Chondrocyte (in vitro differentiated cells): ENCODE results near the gene CD44. TPM values are rescaled to one million over a fixed set of nuclear protein-coding genes. Genes with fewer than 3 reads are reported as not detected.

ENCODE experiments used
- DNase-seq: peaks from one replicate; pipeline ENCODE4 v3.0.0; 2021; ENCODE audit warnings: mixed read lengths, low spot score
- H3K27ac Mint-ChIP-seq: one replicate; pipeline ENCODE4 v1.8.0; 2021; ENCODE audit warnings: mild to moderate bottlenecking, moderate library complexity, mixed read lengths; ENCODE audit not compliant: unreplicated experiment
- H3K27me3 Mint-ChIP-seq: 2 replicates; pipeline ENCODE4 v1.8.0; 2021; ENCODE audit warnings: low read depth, mixed read lengths
- H3K36me3 Mint-ChIP-seq: 2 replicates; pipeline ENCODE4 v1.8.0; 2021; ENCODE audit warnings: low read depth, mixed read lengths
- H3K4me1 Mint-ChIP-seq: 2 replicates; pipeline ENCODE4 v1.8.0; 2021; ENCODE audit warnings: low read depth, mild to moderate bottlenecking, mixed read lengths
- H3K4me3 Mint-ChIP-seq: one replicate; pipeline ENCODE4 v1.8.0; 2021; ENCODE audit warnings: mild to moderate bottlenecking, moderate library complexity, mixed read lengths; ENCODE audit not compliant: unreplicated experiment
- H3K9me3 Mint-ChIP-seq: 2 replicates; pipeline ENCODE4 v1.8.0; 2021; ENCODE audit warnings: low read depth, mixed read lengths
- total RNA-seq: library from RNA; stranded (reverse); gene quantifications from 3 replicates; pipeline ENCODE4 v1.2.1, GENCODE V29; 2021
- TF ChIP-seq, protein P1 (sequence below): fragments of 200-600 bp; sonication (generic); IDR thresholded peaks from 2 replicates; pipeline ENCODE4 v1.5.0; 2021; ENCODE audit warnings: antibody characterized with exemption, mild to moderate bottlenecking, moderate library complexity

The CD44 gene
- total RNA-seq, 1 donor from 2014 or later, result 179 TPM

DNA sequence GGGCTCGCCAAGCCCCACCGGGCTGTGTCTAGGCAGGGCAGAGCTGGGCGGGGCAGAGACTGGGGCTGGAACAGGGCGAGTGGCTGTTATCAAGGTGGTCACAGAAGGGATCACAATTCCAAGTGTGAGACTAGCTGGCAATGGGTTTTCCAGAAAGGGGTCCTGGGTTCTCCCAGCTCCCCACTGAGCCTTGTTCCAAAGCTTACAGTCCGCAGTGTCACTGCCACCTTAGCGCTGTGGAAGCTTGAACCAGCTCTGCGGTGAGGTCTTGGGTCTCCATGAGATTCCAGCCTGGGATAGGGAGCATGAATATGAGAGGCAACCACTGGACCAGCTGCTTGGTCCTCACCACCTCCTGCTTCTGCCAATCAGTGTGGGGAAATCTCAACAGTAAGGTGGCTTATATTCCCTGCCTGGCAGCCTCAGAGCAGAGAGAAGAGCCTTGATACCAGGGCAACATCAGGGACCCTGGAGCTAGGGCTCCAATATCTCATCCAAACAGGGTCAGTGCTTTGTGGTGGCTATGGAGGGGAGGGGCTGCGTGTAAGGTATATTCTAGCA is 831 bp downstream of the CD44 start:
- no peak for DNase-seq
- Mint-ChIP-seq H3K27me3 (no peaks in the 10 kb centered on the region), H3K27ac (peak overlapping the region; percentile 93), H3K4me3 (peak overlapping the region; percentile 86), H3K4me1 (peaks cover 61% of the 10 kb centered on the region), H3K9me3 (no peaks in the 10 kb centered on the region), H3K36me3 (no peaks in the 10 kb centered on the region)
- TF ChIP-seq, protein P1, sequence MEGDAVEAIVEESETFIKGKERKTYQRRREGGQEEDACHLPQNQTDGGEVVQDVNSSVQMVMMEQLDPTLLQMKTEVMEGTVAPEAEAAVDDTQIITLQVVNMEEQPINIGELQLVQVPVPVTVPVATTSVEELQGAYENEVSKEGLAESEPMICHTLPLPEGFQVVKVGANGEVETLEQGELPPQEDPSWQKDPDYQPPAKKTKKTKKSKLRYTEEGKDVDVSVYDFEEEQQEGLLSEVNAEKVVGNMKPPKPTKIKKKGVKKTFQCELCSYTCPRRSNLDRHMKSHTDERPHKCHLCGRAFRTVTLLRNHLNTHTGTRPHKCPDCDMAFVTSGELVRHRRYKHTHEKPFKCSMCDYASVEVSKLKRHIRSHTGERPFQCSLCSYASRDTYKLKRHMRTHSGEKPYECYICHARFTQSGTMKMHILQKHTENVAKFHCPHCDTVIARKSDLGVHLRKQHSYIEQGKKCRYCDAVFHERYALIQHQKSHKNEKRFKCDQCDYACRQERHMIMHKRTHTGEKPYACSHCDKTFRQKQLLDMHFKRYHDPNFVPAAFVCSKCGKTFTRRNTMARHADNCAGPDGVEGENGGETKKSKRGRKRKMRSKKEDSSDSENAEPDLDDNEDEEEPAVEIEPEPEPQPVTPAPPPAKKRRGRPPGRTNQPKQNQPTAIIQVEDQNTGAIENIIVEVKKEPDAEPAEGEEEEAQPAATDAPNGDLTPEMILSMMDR, result no peak

DNA sequence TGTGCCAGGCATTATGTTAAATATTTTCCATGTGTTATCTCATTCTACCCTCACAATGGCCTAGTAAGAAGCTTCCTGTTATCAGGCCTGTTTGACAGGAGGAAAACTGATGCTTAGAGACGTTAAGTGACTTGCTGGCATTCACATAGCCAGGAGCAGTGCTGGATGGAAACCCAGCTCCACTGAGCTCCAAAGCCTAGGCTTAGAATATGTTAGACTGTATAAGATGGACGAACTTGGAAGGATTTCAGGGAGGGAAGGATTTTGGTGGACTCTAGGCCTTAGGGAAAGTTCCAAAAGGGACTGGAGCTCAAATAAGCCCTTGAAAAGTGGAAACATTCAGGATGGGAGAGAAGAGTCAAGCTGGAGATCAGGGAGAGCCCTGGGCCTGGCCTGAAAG is 2.1 kb downstream of the CD44 start:
- H3K36me3 Mint-ChIP-seq, result no peaks in the 10 kb centered on the region
- DNase-seq, result no peak
- H3K4me3 Mint-ChIP-seq, result peak overlapping the region; percentile 86
- peak overlapping the region; percentile 68 for H3K27ac Mint-ChIP-seq
- no peaks in the 10 kb centered on the region for H3K9me3 Mint-ChIP-seq
- peaks cover 72% of the 10 kb centered on the region for H3K4me1 Mint-ChIP-seq
- TF ChIP-seq, protein P1, result no peak
- no peaks in the 10 kb centered on the region for H3K27me3 Mint-ChIP-seq

DNA sequence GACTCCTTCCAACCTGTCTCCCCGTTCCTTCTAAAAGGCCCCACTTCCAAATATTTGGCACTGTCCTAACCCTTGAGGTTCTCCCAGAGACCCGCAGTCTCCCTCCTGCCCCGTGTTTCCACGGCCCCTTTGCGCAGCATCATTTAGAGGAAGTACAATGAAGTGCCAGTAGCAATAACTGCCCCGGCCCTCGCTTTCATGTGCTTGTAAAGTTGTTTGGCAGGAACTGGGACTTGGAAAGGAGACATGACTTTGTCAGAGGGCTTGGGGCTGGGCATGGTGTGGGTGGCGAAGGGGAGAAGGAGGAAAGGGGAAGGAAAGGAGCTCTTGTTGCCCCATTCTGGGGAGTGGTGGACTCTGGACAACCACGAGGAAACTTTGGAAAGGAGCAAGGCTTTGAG is 2.6 kb downstream of the CD44 start:
- H3K4me3 Mint-ChIP-seq, result peak overlapping the region; percentile 86
- no peak for DNase-seq
- H3K9me3 Mint-ChIP-seq, result no peaks in the 10 kb centered on the region
- no peaks in the 10 kb centered on the region for H3K36me3 Mint-ChIP-seq
- H3K4me1 Mint-ChIP-seq, result peaks cover 77% of the 10 kb centered on the region
- H3K27me3 Mint-ChIP-seq, result no peaks in the 10 kb centered on the region
- TF ChIP-seq, protein P1, result no peak
- H3K27ac Mint-ChIP-seq, result peak overlapping the region; percentile 79

DNA sequence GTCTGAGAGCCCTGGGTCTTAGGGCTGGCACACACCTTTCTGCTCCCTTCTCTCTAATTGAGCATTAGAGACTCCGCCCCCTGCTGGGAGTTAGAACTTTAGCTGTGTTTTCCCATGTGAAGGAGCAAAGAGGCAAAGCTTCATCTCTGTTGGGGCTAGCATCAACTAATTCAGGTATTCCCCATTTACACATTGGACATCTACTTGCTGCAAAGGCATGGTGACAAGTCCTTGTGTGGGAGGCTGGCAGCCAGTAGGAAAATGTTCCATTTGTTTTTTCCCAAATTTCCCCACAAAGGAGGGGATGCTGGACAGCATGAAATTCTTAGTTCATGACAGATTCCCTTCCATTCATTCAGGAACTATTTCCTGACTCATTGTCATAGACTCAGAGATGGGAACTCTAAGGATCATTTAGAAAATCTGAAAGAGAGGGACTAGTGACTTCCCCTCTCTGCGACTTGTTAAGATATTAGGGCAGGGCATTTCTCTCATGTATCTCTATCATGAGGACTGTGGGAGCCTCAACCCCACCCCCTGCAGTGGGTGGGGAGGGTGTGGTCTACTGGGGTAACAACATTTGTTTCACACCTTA is 3.6 kb downstream of the CD44 start:
- peaks cover 83% of the 10 kb centered on the region for H3K4me1 Mint-ChIP-seq
- TF ChIP-seq, protein P1, result peak; percentile 63
- H3K9me3 Mint-ChIP-seq, result no peaks in the 10 kb centered on the region
- H3K4me3 Mint-ChIP-seq, result no peak overlapping the region
- H3K36me3 Mint-ChIP-seq, result no peaks in the 10 kb centered on the region
- no peak for DNase-seq
- H3K27ac Mint-ChIP-seq, result peak overlapping the region; percentile 83
- no peaks in the 10 kb centered on the region for H3K27me3 Mint-ChIP-seq

DNA sequence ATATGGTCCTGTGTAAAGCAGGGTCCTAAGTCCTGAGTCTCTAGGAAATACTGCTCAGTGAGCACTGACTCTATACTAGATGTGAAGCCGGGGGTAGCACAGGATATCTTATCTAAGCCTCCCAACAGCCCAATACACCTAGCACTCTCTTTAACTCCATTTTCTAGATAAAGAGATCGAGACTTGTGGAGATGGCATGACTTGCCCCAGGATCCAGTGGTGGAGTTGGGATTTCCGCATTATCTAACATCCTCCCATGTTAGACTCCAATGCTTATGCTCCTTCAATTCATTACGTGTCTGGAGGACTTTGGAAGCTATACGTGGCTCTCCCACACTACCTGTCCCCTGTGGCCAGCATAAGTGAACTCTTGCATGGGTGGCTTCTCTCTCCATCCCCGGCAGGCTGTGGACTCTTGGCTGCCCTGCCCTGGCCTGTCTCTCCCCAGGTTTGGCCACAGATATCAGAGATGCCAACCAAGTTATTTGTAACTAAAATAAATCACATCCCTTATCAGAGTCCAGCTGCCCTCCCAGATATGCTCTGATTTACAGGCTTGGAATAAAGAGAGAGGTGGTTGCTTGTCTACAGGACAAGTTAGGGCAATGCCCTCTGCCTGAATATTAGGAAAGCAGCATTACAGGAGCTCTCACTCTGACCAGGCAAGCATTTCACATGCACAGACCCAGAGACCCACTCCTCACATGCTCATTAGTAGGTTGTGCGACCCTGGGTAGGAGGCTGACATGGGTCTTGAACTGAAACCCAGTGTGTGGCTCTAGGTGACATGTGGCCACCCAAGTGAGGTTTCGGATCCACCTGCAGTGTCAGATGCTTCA is 4.5 kb downstream of the CD44 start:
- Mint-ChIP-seq H3K9me3 (no peaks in the 10 kb centered on the region), H3K27me3 (no peaks in the 10 kb centered on the region), H3K27ac (peak overlapping the region; percentile 70), H3K4me1 (peaks cover 75% of the 10 kb centered on the region), H3K4me3 (no peak overlapping the region), H3K36me3 (no peaks in the 10 kb centered on the region)
- TF ChIP-seq, protein P1, result no peak
- no peak for DNase-seq
